COR-L47 (cell line): ENCODE data around the gene RNASE13.

Experiments
- DNase-seq: peaks from one replicate; lab custom pipeline; 2025; lab: John Stamatoyannopoulos, UW

The RNASE13 gene

GRCh38 chr14:21063479-21063878 is 28.9 kb upstream of the RNASE13 start:
- no peak for DNase-seq

- no peak for DNase-seq
These were observed 26.7 kb upstream of the RNASE13 start for GRCh38 chr14:21061347-21061668.

- DNase-seq: no peak
These were observed 26.2 kb upstream of the RNASE13 start for GRCh38 chr14:21060614-21061346.

- DNase-seq: no peak
These were observed 25.4 kb upstream of the RNASE13 start for GRCh38 chr14:21059842-21060613.

GRCh38 chr14:21058903-21059302 is 24.3 kb upstream of the RNASE13 start:
- no peak for DNase-seq

- no peak for DNase-seq
These were observed 23.4 kb upstream of the RNASE13 start, which contains the start of gene RNASE8 for GRCh38 chr14:21057803-21058675. TSS of gene RNASE8 (plus strand) at chr14:21057822. CDS start at chr14:21057893, 71 bp downstream.

GRCh38 chr14:21056520-21057163 is 22.0 kb upstream of the RNASE13 start:
- no peak for DNase-seq

GRCh38 chr14:21055432-21056117 is 21.0 kb upstream of the RNASE13 start:
- no peak for DNase-seq

- DNase-seq: no peak
These were observed 20.1 kb upstream of the RNASE13 start for GRCh38 chr14:21054768-21055145.

GRCh38 chr14:21054123-21054767 is 19.6 kb upstream of the RNASE13 start:
- DNase-seq: no peak

GRCh38 chr14:21053184-21054122 is 18.8 kb upstream of the RNASE13 start:
- DNase-seq: no peak

GRCh38 chr14:21050597-21050996 is 16.0 kb upstream of the RNASE13 start:
- DNase-seq: no peak

- no peak for DNase-seq
These were observed 14.7 kb upstream of the RNASE13 start for GRCh38 chr14:21049271-21049673.

GRCh38 chr14:21048638-21049037 is 14.0 kb upstream of the RNASE13 start:
- no peak for DNase-seq

GRCh38 chr14:21047378-21047781 is 12.8 kb upstream of the RNASE13 start:
- DNase-seq: no peak

- DNase-seq: no peak
These were observed 9.5 kb upstream of the RNASE13 start for GRCh38 chr14:21043974-21044618.

GRCh38 chr14:21043387-21043973 is 8.9 kb upstream of the RNASE13 start:
- DNase-seq: no peak

GRCh38 chr14:21042918-21043317 is 8.3 kb upstream of the RNASE13 start:
- no peak for DNase-seq
